K562 (cell line): Measurements from ENCODE around the gene PTPRB. TPM values are rescaled to one million over a fixed set of nuclear protein-coding genes. Genes with fewer than 3 reads are reported as not detected.

Experiments used
- ATAC-seq: fragments of 200-7000 bp; cut with Tn5 transposase; 3 replicates; pipeline ENCODE4 v1.9.1; 2020; ENCODE audit warnings: moderate library complexity
- BruUV-seq: library from RNA; stranded (reverse); fragments of 400-500 nt; replicated peaks from 2 replicates; lab custom pipeline; 2021; lab: Mats Ljungman, UMichigan
- CTCF ChIA-PET: fragments of 300-600 bp; formaldehyde crosslinking; extraction: SDS; loops from one replicate; lab custom pipeline; 2021; ENCODE audit warnings: low intra/inter-chr PET ratio; lab: Yijun Ruan, JAX
- POLR2A ChIA-PET: fragments of 300-600, 350-650 bp; sonication (Branson Sonifier 250); formaldehyde crosslinking; extraction: SDS; loops from one replicate; lab custom pipeline; 2021; ENCODE audit warnings: antibody characterized with exemption, inconsistent platforms; lab: Yijun Ruan, JAX
- DNase-seq, 4 experiments: peaks; one replicate each; pipeline versions ENCODE4 v3.0.0 to v3.0.0-alpha.2; 2011 to 2018; ENCODE audit warnings: low spot score in 3 of 4, mixed read lengths in 3 of 4; ENCODE audit errors: extremely low read depth in 1 of 4
- FAIRE-seq: peaks from 2 replicates; lab custom pipeline; 2011; peaks lifted over from hg19 to GRCh38; lab: Jason Lieb, UNC
- H2AFZ ChIP-seq: 2 replicates; pipeline ENCODE4 v1.6.0; 2011; ENCODE audit warnings: low read depth, low read length, control low read depth, inconsistent platforms
- H3K27ac ChIP-seq: fragments of 200-600 bp; 3 replicates; pipeline ENCODE4 v1.8.0; 2011; ENCODE audit warnings: low read depth, mild to moderate bottlenecking, control low read depth, inconsistent platforms, low read length, moderate library complexity, mixed read lengths; ENCODE audit errors: extremely low read depth
- H3K27me3 ChIP-seq, 2 experiments: fragments of 300-600 bp in 1 of 2; 2 replicates in 1 of 2; 3 replicates in 1 of 2; pipeline versions ENCODE4 v1.6.0 to v1.8.0; 2011; ENCODE audit warnings: inconsistent platforms in 2 of 2, low read length in 2 of 2, mild to moderate bottlenecking in 1 of 2, mixed read lengths in 1 of 2, moderate library complexity in 1 of 2; ENCODE audit not compliant: control insufficient read depth in 2 of 2, insufficient read depth in 2 of 2
- H3K36me3 ChIP-seq: fragments of 300-600 bp; 3 replicates; pipeline ENCODE4 v1.8.0; 2011; ENCODE audit warnings: mild to moderate bottlenecking, low read length, inconsistent platforms; ENCODE audit not compliant: control insufficient read depth, insufficient read depth
- H3K4me1 ChIP-seq, 2 experiments: fragments of 200-600 bp in 1 of 2; replicated peaks in 1 of 2; 2 replicates in 1 of 2; 3 replicates in 1 of 2; pipeline versions ENCODE4 v1.5.1 to v1.8.0; 2011; ENCODE audit warnings: inconsistent platforms in 2 of 2, low read length in 2 of 2, mild to moderate bottlenecking in 1 of 2, mixed read lengths in 1 of 2, moderate library complexity in 1 of 2; ENCODE audit not compliant: control insufficient read depth in 2 of 2, insufficient read depth in 2 of 2
- H3K4me2 ChIP-seq: 2 replicates; pipeline ENCODE4 v1.6.1; 2011; ENCODE audit warnings: low read length, control low read depth, inconsistent platforms, mixed read lengths; ENCODE audit not compliant: insufficient read depth
- H3K4me3 ChIP-seq: fragments of 200-600 bp; sonication (generic), shearing (Covaris generic); 2 replicates; pipeline ENCODE4 v1.5.1; 2016; ENCODE audit warnings: control low read depth, inconsistent platforms
- H3K79me2 ChIP-seq: fragments of 200-600 bp; 3 replicates; pipeline ENCODE4 v1.8.0; 2011; ENCODE audit warnings: low read length, inconsistent platforms; ENCODE audit not compliant: control insufficient read depth, insufficient read depth
- H3K9ac ChIP-seq, 2 experiments: 2 replicates each; pipeline versions ENCODE4 v1.6.0 to v1.6.1; 2011; ENCODE audit warnings: low read depth in 2 of 2, low read length in 2 of 2, control low read depth in 1 of 2, inconsistent platforms in 1 of 2, mild to moderate bottlenecking in 1 of 2, mixed read lengths in 1 of 2; ENCODE audit not compliant: insufficient read depth in 1 of 2
- H3K9me1 ChIP-seq: one replicate; pipeline ENCODE4 v1.6.0; 2011; ENCODE audit warnings: inconsistent platforms, mild to moderate bottlenecking, low read length, moderate library complexity; ENCODE audit not compliant: control insufficient read depth, insufficient read depth
- H3K9me3 ChIP-seq: replicated peaks from 2 replicates; pipeline ENCODE4 v1.5.1; 2011; ENCODE audit warnings: low read depth, low read length, inconsistent platforms; ENCODE audit not compliant: control insufficient read depth, insufficient read depth
- H4K20me1 ChIP-seq: replicated peaks from 2 replicates; pipeline ENCODE4 v1.6.1; 2011; ENCODE audit warnings: low read length, inconsistent platforms, mixed read lengths; ENCODE audit not compliant: control insufficient read depth, insufficient read depth
- CBFA2T2 ChIP-seq: fragments of 450-650 bp; conservative IDR thresholded peaks from 2 replicates; pipeline ENCODE4 v1.6.1; 2017; ENCODE audit warnings: mild to moderate bottlenecking
- CBFA2T3 ChIP-seq: fragments of 450-650 bp; IDR thresholded peaks from 2 replicates; pipeline ENCODE4 v1.6.1; 2017
- CHAMP1 ChIP-seq: fragments of 450-650 bp; IDR thresholded peaks from 2 replicates; pipeline ENCODE4 v1.6.1; 2016; ENCODE audit warnings: mild to moderate bottlenecking
- DPF2 ChIP-seq: fragments of 450-650 bp; IDR thresholded peaks from 2 replicates; pipeline ENCODE4 v1.6.1; 2016
- E2F1 ChIP-seq: sonication (generic); formaldehyde crosslinking; IDR thresholded peaks from 2 replicates; pipeline ENCODE4 v1.8.1; 2023; ENCODE audit warnings: mild to moderate bottlenecking, missing genetic modification reagents, moderate library complexity
- EWSR1 ChIP-seq: fragments of 450-650 bp; IDR thresholded peaks from 2 replicates; pipeline ENCODE4 v1.6.1; 2018; ENCODE audit warnings: borderline replicate concordance, mild to moderate bottlenecking, low read depth, moderate library complexity; ENCODE audit not compliant: partially characterized antibody
- HLTF ChIP-seq: fragments of 450-650 bp; IDR thresholded peaks from 2 replicates; pipeline ENCODE4 v1.6.1; 2016
- KLF1 ChIP-seq: fragments of 450-650 bp; IDR thresholded peaks from 2 replicates; pipeline ENCODE4 v1.6.1; 2016; ENCODE audit warnings: missing genetic modification characterization, missing compliant biosample characterization
- MCM2 ChIP-seq: fragments of 450-650 bp; IDR thresholded peaks from 2 replicates; pipeline ENCODE4 v1.6.1; 2017; ENCODE audit warnings: low read depth, mild to moderate bottlenecking
- MNT ChIP-seq, 2 experiments: fragments of 450-650 bp; conservative IDR thresholded peaks; 2 replicates each; pipeline ENCODE4 v1.6.1; 2017; ENCODE audit warnings: mild to moderate bottlenecking in 2 of 2, moderate library complexity in 2 of 2
- NBN ChIP-seq: fragments of 450-650 bp; IDR thresholded peaks from 2 replicates; pipeline ENCODE4 v1.6.1; 2016; ENCODE audit warnings: low read depth, mild to moderate bottlenecking
- NFATC3 ChIP-seq: fragments of 450-650 bp; IDR thresholded peaks from 2 replicates; pipeline ENCODE4 v1.6.1; 2017; ENCODE audit warnings: mild to moderate bottlenecking
- PHF20 ChIP-seq: fragments of 450-650 bp; IDR thresholded peaks from 2 replicates; pipeline ENCODE4 v1.6.1; 2018; ENCODE audit not compliant: partially characterized antibody
- RUNX1 ChIP-seq: sonication (generic); IDR thresholded peaks from 2 replicates; pipeline ENCODE4 v1.6.1; 2016; ENCODE audit warnings: antibody characterized with exemption, low read depth
- SIN3B ChIP-seq: fragments of 450-650 bp; IDR thresholded peaks from 2 replicates; pipeline ENCODE4 v1.6.1; 2017; ENCODE audit warnings: low read depth, mild to moderate bottlenecking, moderate library complexity
- TEAD4 ChIP-seq, 2 experiments: sonication (generic) in 1 of 2; formaldehyde crosslinking in 1 of 2; IDR thresholded peaks; 2 replicates each; pipeline versions ENCODE4 v1.6.1 to v1.8.0; 2012 to 2022; ENCODE audit warnings: borderline replicate concordance in 1 of 2, inconsistent platforms in 1 of 2, low read length in 1 of 2, mild to moderate bottlenecking in 1 of 2, missing genetic modification reagents in 1 of 2
- ZNF140 ChIP-seq: fragments of 250-450 bp; sonication (Bioruptor Pico); IDR thresholded peaks from 2 replicates; pipeline ENCODE4 v1.8.0; 2021; ENCODE audit warnings: moderate library complexity, mild to moderate bottlenecking, inconsistent platforms
- ZNF408 ChIP-seq: fragments of 250-450 bp; sonication (Bioruptor Pico); IDR thresholded peaks from 2 replicates; pipeline ENCODE4 v1.4.0; 2020; ENCODE audit warnings: low read depth, mild to moderate bottlenecking, moderate library complexity
- ZNF75A ChIP-seq: fragments of 450-650 bp; formaldehyde crosslinking; IDR thresholded peaks from 2 replicates; pipeline ENCODE4 v1.4.0; 2020; ENCODE audit warnings: mild to moderate bottlenecking
- WGBS: fragments of 100-300 bp; shearing (Covaris generic); methylation state at CpG from one replicate; pipeline ENCODE4 v1.1.6; 2016; ENCODE audit warnings: low coverage, mixed read lengths; ENCODE audit not compliant: insufficient coverage; ENCODE audit errors: missing lambda C conversion rate; 5-methylcytosine and 5-hydroxymethylcytosine counted together
- in situ Hi-C: fragments of 300-500 bp; cut with MboI; formaldehyde crosslinking; loops from 4 replicates; pipeline ENCODE4 v1.15.0; 2018; ENCODE audit warnings: inconsistent platforms, mixed read lengths
- intact Hi-C: fragments of 100-400 bp; cut with micrococcal nuclease; formaldehyde crosslinking; loops from 2 replicates; pipeline ENCODE4 v1.14.2; 2022
- polyA plus RNA-seq, 8 experiments: library from polyadenylated mRNA; depleted of rRNA in 4 of 8; stranded (reverse) in 5 of 8; unstranded in 3 of 8; fragments of >200 nt; fragmentation: Nextera tagmentation in 2 of 8; fragmentation: Illumina TruSeq in 1 of 8; extraction: Ambion mirVana in 2 of 8; extraction: Trizol in 1 of 8; gene quantifications; 2 replicates each; pipeline versions ENCODE4 v1.2.1 to v1.2.3, GENCODE V29; 2011 to 2014; ENCODE audit warnings: inconsistent platforms in 1 of 8, missing spikeins in 1 of 8
- total RNA-seq, 7 experiments: library from RNA; depleted of rRNA in 6 of 7; stranded (reverse); fragments of >200 nt in 6 of 7; fragmentation: Illumina TruSeq in 2 of 7; extraction: Trizol in 2 of 7; gene quantifications; 2 replicates each; pipeline versions ENCODE4 v1.2.1 to v1.2.3, GENCODE V29; 2011 to 2021; ENCODE audit warnings: low replicate concordance in 1 of 7

PTPRB gene
- total and polyA plus RNA-seq, 9 of the 15 experiments (the other 6 are each of a cell fraction or from before 2014, with no cell fraction given) = 0.46 to 5.9 (median 3.1) TPM

GRCh38 chr12:70671698-70672097 is 34.5 kb upstream of the PTPRB start:
- BruUV-seq = no TSS peak

More at GRCh38 chr12:70671698-70672097, 34.5 kb upstream of the PTPRB start:
- no peak for ATAC-seq
- Histone ChIP-seq H3K79me2 (no peaks in the 10 kb centered on the region), H3K27ac (no peak overlapping the region), H2AFZ (no peak overlapping the region), H3K4me3 (no peak overlapping the region), H3K4me2 (no peak overlapping the region), H3K9me3 (no peaks in the 10 kb centered on the region), H4K20me1 (no peaks in the 10 kb centered on the region), H3K9me1 (no peaks in the 10 kb centered on the region), H3K36me3 (no peaks in the 10 kb centered on the region), H3K4me1 (no peaks in the 10 kb centered on the region; a peak in 2 of 5 replicates)
- POLR2A ChIA-PET = no interaction called here
- 69% methylated on average over 5 of the region's 5 CpGs for WGBS
- intact Hi-C loops = no loop called here
- DNase-seq = no peak
- TF ChIP-seq EWSR1 = no peak
- TF ChIP-seq ZNF75A (CRISPR knock-in tag) = no peak
- no peak for TF ChIP-seq SIN3B
- no peak for TF ChIP-seq PHF20
- no peak for TF ChIP-seq NBN
- TF ChIP-seq CHAMP1 = no peak
- TF ChIP-seq ZNF140 (CRISPR knock-in tag) = no peak
- no peak for TF ChIP-seq MNT (conservative IDR thresholded peaks at IDR 0.05)
- TF ChIP-seq TEAD4 (IDR thresholded peaks at IDR 0.05; ENCODE audit: low read length) = no peak
- TF ChIP-seq TEAD4 (CRISPR knock-in tag; IDR thresholded peaks at IDR 0.05; ENCODE audit: borderline replicate concordance) = no peak
- no peak for TF ChIP-seq NFATC3
- no peak for TF ChIP-seq ZNF408
- no peak for TF ChIP-seq CBFA2T3
- no peak for TF ChIP-seq DPF2
- no peak for TF ChIP-seq KLF1 (tag)
- no peak for TF ChIP-seq CBFA2T2
- TF ChIP-seq RUNX1 = no peak
- no peak for TF ChIP-seq E2F1
- TF ChIP-seq HLTF = no peak
- no peak for TF ChIP-seq MCM2
- TF ChIP-seq, all 486 proteins: peak for 0
- no peak for FAIRE-seq
- CTCF ChIA-PET = no interaction called here
- Histone ChIP-seq H3K9ac (no peak overlapping the region; a peak in 1 of 4 replicates), H3K27me3 (no peaks in the 10 kb centered on the region)
- in situ Hi-C loops = no loop called here
